Uterus (tissue), 4 donors: Measurements from ENCODE around the gene ENO1. TPM values are rescaled to one million over a fixed set of nuclear protein-coding genes. Genes with fewer than 3 reads are reported as not detected.

Experiments used
- DNase-seq, 2 donors: peaks; one replicate each; pipeline ENCODE4 v3.0.0-alpha.2; 2019 to 2020
- H3K27ac ChIP-seq, 2 donors: fragments of 200-600 bp; sonication (generic); 1 replicate in 1 of 2; 2 replicates in 1 of 2; pipeline ENCODE4 v1.5.1; 2016 to 2018
- H3K27me3 ChIP-seq, 2 donors: fragments of 200-600 bp; sonication (generic); one replicate each; pipeline ENCODE4 v1.5.1; 2018 to 2019; ENCODE audit warnings: control low read depth in 1 of 2
- H3K36me3 ChIP-seq, 2 donors: fragments of 200-600 bp; sonication (generic); one replicate each; pipeline ENCODE4 v1.5.1; 2019; ENCODE audit warnings: control low read depth in 1 of 2
- H3K4me1 ChIP-seq, 2 donors: fragments of 200-600 bp; sonication (generic); one replicate each; pipeline ENCODE4 v1.5.1; 2018 to 2019; ENCODE audit warnings: control low read depth in 1 of 2
- H3K4me3 ChIP-seq, 2 donors: fragments of 200-600 bp; sonication (generic); 1 replicate in 1 of 2; 2 replicates in 1 of 2; pipeline ENCODE4 v1.5.1; 2018 to 2019; ENCODE audit warnings: mild to moderate bottlenecking in 1 of 2
- H3K9me3 ChIP-seq, 2 donors: fragments of 200-600 bp; sonication (generic); one replicate each; pipeline ENCODE4 v1.5.1; 2019; ENCODE audit warnings: control low read depth in 1 of 2
- POLR2A ChIP-seq, 2 donors: fragments of 450-650 bp; IDR thresholded peaks; one replicate each; pipeline ENCODE4 v1.6.1; 2016; ENCODE audit warnings: antibody characterized with exemption in 2 of 2, mild to moderate bottlenecking in 1 of 2, moderate library complexity in 1 of 2
- intact Hi-C: fragments of 100-400 bp; cut with DNase I; formaldehyde crosslinking; loops from one replicate; pipeline ENCODE4 v1.15.1; 2023; ENCODE audit warnings: low total_unique reads
- total RNA-seq, 4 donors: library from RNA; depleted of rRNA in 3 of 4; stranded (reverse); fragments of >200 nt in 3 of 4; gene quantifications; one replicate each; pipeline versions ENCODE4 v1.1.0 to v1.2.4, GENCODE V29; 2014 to 2023
- TF ChIP-seq, protein P1 (sequence below), 4 experiments: fragments of 200-600 bp in 2 of 4; fragments of 450-650 bp in 2 of 4; sonication (generic) in 2 of 4; IDR thresholded peaks; one replicate each; pipeline ENCODE4 v1.5.1; 2016 to 2019; ENCODE audit warnings: antibody characterized with exemption in 4 of 4, mild to moderate bottlenecking in 2 of 4, moderate library complexity in 1 of 4
- donor health status: DM: yes; HTN: yes; CAD: no.

ENO1 gene
- total RNA-seq, 4 donors from 2014 or later: 123 to 358 (median 225) TPM

DNA sequence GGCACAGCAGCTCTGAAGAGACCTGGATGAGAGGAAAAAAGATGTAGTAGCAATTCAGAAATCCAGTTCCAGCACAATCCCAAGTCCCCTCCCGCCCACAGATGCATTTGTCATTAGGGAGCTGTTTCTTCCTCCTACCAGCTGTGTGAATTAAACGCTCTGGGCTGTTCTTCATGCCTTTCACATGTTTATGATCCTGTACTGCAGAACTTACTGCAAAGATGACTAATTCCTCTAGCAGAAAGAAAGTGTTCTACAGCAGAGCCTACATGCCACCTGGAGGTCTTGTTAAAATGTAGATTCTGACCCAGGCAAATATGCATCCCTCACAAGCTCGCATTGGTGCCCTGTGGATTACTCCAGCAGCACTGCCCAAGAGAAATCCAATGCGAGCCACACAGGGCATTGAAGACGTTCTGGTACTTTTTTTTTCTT, 6.5 kb downstream of the ENO1 start:
- intact Hi-C loops: no loop called here
- TF ChIP-seq, protein P1, sequence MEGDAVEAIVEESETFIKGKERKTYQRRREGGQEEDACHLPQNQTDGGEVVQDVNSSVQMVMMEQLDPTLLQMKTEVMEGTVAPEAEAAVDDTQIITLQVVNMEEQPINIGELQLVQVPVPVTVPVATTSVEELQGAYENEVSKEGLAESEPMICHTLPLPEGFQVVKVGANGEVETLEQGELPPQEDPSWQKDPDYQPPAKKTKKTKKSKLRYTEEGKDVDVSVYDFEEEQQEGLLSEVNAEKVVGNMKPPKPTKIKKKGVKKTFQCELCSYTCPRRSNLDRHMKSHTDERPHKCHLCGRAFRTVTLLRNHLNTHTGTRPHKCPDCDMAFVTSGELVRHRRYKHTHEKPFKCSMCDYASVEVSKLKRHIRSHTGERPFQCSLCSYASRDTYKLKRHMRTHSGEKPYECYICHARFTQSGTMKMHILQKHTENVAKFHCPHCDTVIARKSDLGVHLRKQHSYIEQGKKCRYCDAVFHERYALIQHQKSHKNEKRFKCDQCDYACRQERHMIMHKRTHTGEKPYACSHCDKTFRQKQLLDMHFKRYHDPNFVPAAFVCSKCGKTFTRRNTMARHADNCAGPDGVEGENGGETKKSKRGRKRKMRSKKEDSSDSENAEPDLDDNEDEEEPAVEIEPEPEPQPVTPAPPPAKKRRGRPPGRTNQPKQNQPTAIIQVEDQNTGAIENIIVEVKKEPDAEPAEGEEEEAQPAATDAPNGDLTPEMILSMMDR (IDR thresholded peaks at IDR 0.05): no peak
- TF ChIP-seq POLR2A (IDR thresholded peaks at IDR 0.05): no peak
- no peaks in the 10 kb centered on the region for H3K36me3 ChIP-seq
- H3K27ac ChIP-seq: no peak overlapping the region
- H3K4me1 ChIP-seq: peaks cover 0 to 7% of the 10 kb centered on the region in 2 donors
- no peaks in the 10 kb centered on the region for H3K27me3 ChIP-seq
- no peak overlapping the region for H3K4me3 ChIP-seq
- DNase-seq: no peak
- H3K9me3 ChIP-seq: no peaks in the 10 kb centered on the region

DNA sequence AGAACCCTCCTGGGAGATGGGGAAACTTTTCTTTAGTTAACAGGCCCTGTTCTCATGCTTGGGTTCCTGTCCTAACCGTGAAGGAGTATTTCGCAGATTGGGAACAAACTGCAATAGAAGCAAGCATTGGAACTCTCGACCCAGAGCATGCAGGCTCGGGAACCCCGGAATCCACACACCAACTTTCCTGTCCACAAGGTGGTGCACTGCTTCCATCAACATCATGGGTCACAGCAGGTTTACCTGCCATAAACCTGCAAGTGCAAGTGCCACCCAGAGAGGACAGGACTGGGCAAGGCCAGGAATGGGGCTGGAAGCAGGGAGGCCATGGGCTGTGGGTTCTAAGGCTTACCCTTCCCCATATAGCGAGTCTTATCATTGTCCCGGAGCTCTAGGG, 6.9 kb downstream of the ENO1 start:
- H3K36me3 ChIP-seq: no peaks in the 10 kb centered on the region
- TF ChIP-seq POLR2A (IDR thresholded peaks at IDR 0.05): no peak
- TF ChIP-seq, protein P1 (IDR thresholded peaks at IDR 0.05): no peak
- intact Hi-C loops: no loop called here

DNA sequence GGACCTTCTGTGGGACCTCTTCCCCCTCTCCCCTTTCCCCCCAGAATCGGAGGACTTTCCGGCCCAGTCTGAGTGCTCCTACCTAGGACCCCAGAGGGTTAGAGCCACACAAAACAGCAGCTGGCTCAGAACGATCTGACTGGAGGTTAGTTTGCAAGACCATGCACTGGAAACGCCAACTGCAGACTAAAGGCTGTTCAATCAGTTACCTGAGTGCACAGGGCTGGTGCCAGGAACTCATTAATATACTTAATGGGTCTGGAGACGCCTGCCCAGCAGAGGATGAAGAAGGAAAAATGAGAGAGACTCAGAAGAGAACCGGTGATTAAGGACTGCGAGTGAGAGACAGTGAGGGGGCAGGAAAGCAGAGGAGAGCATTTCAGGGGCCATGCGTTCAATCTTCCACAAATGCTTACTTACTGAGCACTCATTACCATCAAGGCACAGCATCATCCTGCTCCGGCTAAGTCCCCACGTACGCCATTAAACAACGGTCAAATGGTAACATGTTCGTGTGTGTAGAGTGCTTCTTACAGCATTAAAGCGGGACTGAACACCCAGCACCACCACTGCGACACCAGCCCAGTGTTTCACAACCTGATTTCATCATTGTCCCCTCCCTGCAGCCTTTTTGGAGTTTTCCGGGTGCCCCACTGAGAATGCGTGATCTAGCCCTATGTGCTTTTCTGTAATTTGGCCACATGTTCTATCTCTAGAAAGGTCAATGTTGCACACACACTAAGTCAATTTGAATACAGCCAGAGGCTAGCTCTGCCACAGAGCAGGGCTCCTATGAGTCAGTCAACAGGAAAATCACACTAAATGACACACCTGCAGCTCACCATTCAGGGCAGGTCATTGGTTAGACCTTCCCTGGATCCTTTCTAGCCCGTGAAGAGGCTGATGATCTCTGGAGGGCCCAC, 7.6 kb downstream of the ENO1 start:
- TF ChIP-seq POLR2A (IDR thresholded peaks at IDR 0.05): no peak
- TF ChIP-seq, protein P1 (IDR thresholded peaks at IDR 0.05): no peak
- no peak overlapping the region for H3K27ac ChIP-seq
- no peak for DNase-seq
- H3K9me3 ChIP-seq: no peaks in the 10 kb centered on the region
- no peak overlapping the region for H3K4me3 ChIP-seq
- intact Hi-C loops: no loop called here
- H3K27me3 ChIP-seq: no peaks in the 10 kb centered on the region
- peaks cover 0 to 4% of the 10 kb centered on the region in 2 donors for H3K4me1 ChIP-seq
- H3K36me3 ChIP-seq: no peaks in the 10 kb centered on the region

More for the DNA sequence above, 6.9 kb downstream of the ENO1 start:
- Histone ChIP-seq H3K27ac (no peak overlapping the region), H3K4me3 (no peak overlapping the region), H3K9me3 (no peaks in the 10 kb centered on the region), H3K27me3 (no peaks in the 10 kb centered on the region), H3K4me1 (peaks cover 0 to 4% of the 10 kb centered on the region in 2 donors)
- DNase-seq: no peak

DNA sequence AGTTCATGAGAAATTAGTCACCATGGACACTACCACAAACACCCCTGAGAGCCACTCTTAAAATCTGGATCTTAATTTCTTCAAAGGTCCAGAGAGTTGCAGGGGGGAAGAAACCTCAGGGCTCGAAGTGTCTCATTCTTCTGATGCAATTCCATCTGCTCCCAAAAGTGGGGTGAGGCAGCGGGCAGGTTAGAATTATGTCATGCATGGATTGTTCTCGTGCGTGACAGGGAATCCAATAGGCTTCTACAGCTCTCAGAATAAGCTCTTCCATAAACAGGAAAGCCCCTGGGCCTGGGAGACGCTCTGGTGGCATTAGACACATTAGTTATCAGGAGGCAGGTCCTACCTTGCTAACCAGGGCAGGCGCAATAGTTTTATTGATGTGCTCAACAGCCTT, 8.4 kb downstream of the ENO1 start:
- H3K4me3 ChIP-seq: no peak overlapping the region
- no peak for TF ChIP-seq POLR2A (IDR thresholded peaks at IDR 0.05)
- TF ChIP-seq, protein P1 (IDR thresholded peaks at IDR 0.05): no peak
- H3K27me3 ChIP-seq: no peaks in the 10 kb centered on the region
- no peaks in the 10 kb centered on the region for H3K9me3 ChIP-seq
- H3K36me3 ChIP-seq: no peaks in the 10 kb centered on the region
- no peak overlapping the region for H3K27ac ChIP-seq
- DNase-seq: no peak
- peaks cover 0 to 4% of the 10 kb centered on the region in 2 donors for H3K4me1 ChIP-seq
- intact Hi-C loops: no loop called here

DNA sequence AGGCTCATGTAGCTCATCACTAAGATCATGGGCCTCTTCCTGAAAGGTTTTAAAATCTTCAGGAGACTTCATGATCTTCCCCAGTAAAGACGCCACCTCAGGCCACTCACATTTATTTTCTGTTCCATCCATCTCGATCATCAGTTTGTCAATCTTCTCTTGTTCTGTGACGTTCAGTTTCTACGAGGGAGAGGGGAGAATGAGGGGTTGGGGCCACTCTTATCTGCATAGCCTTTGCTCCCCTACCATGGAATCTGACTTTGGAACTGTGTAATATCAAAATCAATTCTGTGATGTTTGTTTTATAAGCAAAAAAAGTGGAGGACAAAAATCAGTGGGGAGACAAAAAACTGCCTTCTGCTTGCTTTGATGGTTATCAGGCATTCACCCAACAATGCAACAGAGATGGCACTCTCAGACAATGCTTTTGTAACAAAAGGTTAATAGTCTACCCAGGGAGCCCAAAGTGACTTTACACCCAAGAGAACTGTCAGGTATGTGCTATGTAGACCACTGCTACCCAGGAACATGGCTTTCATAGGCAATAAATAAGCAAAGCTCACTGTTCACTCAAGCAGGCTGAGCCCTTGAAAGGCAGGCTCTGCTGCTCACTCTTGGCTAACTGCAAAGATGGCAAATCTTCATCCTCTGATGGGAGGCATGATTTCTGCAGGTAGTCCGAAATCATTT, 10.5 kb downstream of the ENO1 start:
- Histone ChIP-seq H3K4me1 (no peaks in the 10 kb centered on the region), H3K9me3 (no peaks in the 10 kb centered on the region), H3K27ac (no peak overlapping the region), H3K36me3 (no peaks in the 10 kb centered on the region), H3K4me3 (no peak overlapping the region), H3K27me3 (no peaks in the 10 kb centered on the region)
- intact Hi-C loops: no loop called here
- TF ChIP-seq, protein P1 (IDR thresholded peaks at IDR 0.05): no peak
- TF ChIP-seq POLR2A (IDR thresholded peaks at IDR 0.05): no peak
- DNase-seq: no peak
